Left ventricle myocardium inferior (tissue), 1 donor: Measurements from ENCODE around the gene NRXN3. TPM values are rescaled to one million over a fixed set of nuclear protein-coding genes. Genes with fewer than 3 reads are reported as not detected.

Source experiments
- DNase-seq: peaks from one replicate; pipeline ENCODE4 v3.0.0-alpha.2; 2020
- H3K27ac ChIP-seq: fragments of 200-600 bp; replicated peaks from 2 replicates; pipeline ENCODE4 v1.8.0; 2021
- H3K27me3 ChIP-seq: fragments of 200-600 bp; 2 replicates; pipeline ENCODE4 v1.8.0; 2021; ENCODE audit warnings: low read depth
- H3K36me3 ChIP-seq: fragments of 200-600 bp; 2 replicates; pipeline ENCODE4 v1.8.0; 2021
- H3K4me1 ChIP-seq: fragments of 200-600 bp; 2 replicates; pipeline ENCODE4 v1.8.0; 2021
- H3K4me3 ChIP-seq: fragments of 200-600 bp; 2 replicates; pipeline ENCODE4 v1.8.0; 2021; ENCODE audit warnings: mild to moderate bottlenecking, moderate library complexity
- H3K9me3 ChIP-seq: fragments of 200-600 bp; replicated peaks from 2 replicates; pipeline ENCODE4 v1.8.0; 2021
- intact Hi-C: fragments of 100-400 bp; cut with micrococcal nuclease; formaldehyde crosslinking; loops from one replicate; pipeline ENCODE4 v1.11.0; 2022
- total RNA-seq: library from RNA; stranded (reverse); fragmentation: NEBNext Ultra II Directional; extraction: Animal tissue kit (Norgen Biotek cat#: 25700); gene quantifications from one replicate; pipeline ENCODE4 v1.2.1, GENCODE V29; 2021
- TF ChIP-seq, protein P1 (sequence below): fragments of 200-600 bp; IDR thresholded peaks from 2 replicates; pipeline ENCODE4 v1.8.0; 2021; ENCODE audit warnings: antibody characterized with exemption, mild to moderate bottlenecking, borderline replicate concordance
- donor health status: DM: no; HTN: yes; CAD: no; lungs with severe emphysema.

NRXN3 gene
- total RNA-seq, 1 donor from 2014 or later: 1.2 TPM

- TF ChIP-seq, protein P1, sequence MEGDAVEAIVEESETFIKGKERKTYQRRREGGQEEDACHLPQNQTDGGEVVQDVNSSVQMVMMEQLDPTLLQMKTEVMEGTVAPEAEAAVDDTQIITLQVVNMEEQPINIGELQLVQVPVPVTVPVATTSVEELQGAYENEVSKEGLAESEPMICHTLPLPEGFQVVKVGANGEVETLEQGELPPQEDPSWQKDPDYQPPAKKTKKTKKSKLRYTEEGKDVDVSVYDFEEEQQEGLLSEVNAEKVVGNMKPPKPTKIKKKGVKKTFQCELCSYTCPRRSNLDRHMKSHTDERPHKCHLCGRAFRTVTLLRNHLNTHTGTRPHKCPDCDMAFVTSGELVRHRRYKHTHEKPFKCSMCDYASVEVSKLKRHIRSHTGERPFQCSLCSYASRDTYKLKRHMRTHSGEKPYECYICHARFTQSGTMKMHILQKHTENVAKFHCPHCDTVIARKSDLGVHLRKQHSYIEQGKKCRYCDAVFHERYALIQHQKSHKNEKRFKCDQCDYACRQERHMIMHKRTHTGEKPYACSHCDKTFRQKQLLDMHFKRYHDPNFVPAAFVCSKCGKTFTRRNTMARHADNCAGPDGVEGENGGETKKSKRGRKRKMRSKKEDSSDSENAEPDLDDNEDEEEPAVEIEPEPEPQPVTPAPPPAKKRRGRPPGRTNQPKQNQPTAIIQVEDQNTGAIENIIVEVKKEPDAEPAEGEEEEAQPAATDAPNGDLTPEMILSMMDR: no peak
- Histone ChIP-seq H3K4me3 (no peak overlapping the region), H3K27me3 (no peaks in the 10 kb centered on the region), H3K36me3 (no peaks in the 10 kb centered on the region), H3K27ac (no peak overlapping the region), H3K9me3 (no peaks in the 10 kb centered on the region), H3K4me1 (no peaks in the 10 kb centered on the region)
- DNase-seq: no peak
- intact Hi-C loops: no loop called here
Measured at GRCh38 chr14:79706382-79706781, 1536.2 kb downstream of the NRXN3 start.

- no peak for DNase-seq
- Histone ChIP-seq H3K36me3 (no peaks in the 10 kb centered on the region), H3K4me3 (no peak overlapping the region), H3K27me3 (no peaks in the 10 kb centered on the region), H3K4me1 (no peaks in the 10 kb centered on the region), H3K27ac (no peak overlapping the region), H3K9me3 (no peaks in the 10 kb centered on the region)
- TF ChIP-seq, protein P1: no peak
- intact Hi-C loops: no loop called here
Measured at GRCh38 chr14:79708426-79709388, 1538.5 kb downstream of the NRXN3 start.

DNA sequence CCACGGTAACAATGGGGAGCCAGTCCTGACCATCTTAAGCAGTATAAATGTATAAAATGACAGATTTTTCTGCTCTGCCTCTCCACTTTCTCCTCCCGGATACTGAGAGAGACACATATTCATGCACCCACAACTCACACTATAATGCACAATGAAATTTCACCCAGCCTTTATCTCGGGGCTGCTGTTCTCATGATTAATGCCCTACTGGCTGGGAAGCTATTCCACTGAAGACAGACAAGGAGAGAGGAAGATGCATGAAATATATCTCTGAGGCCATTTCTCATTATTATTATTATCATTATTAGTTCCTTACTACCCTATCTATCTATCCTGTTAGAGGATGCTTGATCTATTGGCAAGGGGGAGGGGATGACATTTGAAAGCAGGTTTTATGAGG is 1539.4 kb downstream of the NRXN3 start:
- Histone ChIP-seq H3K4me3 (no peak overlapping the region), H3K27ac (no peak overlapping the region), H3K36me3 (no peaks in the 10 kb centered on the region), H3K9me3 (no peaks in the 10 kb centered on the region), H3K4me1 (no peaks in the 10 kb centered on the region), H3K27me3 (no peaks in the 10 kb centered on the region)
- intact Hi-C loops: no loop called here
- no peak for DNase-seq
- TF ChIP-seq, protein P1: no peak

DNA sequence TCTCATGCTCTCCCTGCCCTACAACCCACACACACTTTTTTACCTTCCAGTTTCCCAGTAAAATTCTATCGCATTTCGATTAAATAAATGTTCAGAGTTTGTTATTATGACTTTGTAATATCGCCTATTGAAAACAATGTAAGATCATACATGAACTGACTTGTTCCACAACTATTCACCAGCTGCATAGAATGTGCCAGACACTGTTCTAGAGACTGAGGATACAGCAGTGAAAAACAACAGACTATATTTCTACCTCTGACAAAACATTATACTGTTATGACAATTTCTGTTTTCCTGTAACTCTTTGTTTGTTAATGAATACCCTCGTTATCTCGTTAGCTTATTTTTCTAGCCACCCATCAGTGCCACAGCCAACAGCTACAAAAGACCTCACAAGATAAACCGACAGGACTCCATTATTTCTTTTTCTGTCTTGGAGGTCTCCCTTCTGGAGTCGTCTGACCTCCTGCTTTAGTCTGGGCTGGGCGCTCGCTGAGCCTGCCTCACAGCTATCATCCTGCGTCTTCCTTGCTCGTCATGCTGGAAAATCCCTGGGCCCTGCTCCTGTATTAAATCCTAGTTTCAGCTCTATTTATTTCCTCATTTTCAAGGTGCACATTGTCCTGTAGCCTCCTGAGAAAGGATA is 1542.3 kb downstream of the NRXN3 start:
- TF ChIP-seq, protein P1: no peak
- Histone ChIP-seq H3K27me3 (no peaks in the 10 kb centered on the region), H3K36me3 (no peaks in the 10 kb centered on the region), H3K4me1 (no peaks in the 10 kb centered on the region), H3K4me3 (no peak overlapping the region), H3K27ac (no peak overlapping the region), H3K9me3 (no peaks in the 10 kb centered on the region)
- intact Hi-C loops: no loop called here
- DNase-seq: no peak

GRCh38 chr14:79721399-79722084 is 1551.4 kb downstream of the NRXN3 start:
- TF ChIP-seq, protein P1: no peak
- Histone ChIP-seq H3K36me3 (no peaks in the 10 kb centered on the region), H3K27me3 (no peaks in the 10 kb centered on the region), H3K4me1 (no peaks in the 10 kb centered on the region), H3K9me3 (no peaks in the 10 kb centered on the region), H3K4me3 (no peak overlapping the region), H3K27ac (no peak overlapping the region)
- DNase-seq: no peak
- intact Hi-C loops: no loop called here
